Karpas-422 (cell line): ENCODE data around the gene TMEM212. TPM values are rescaled to one million over a fixed set of nuclear protein-coding genes. Genes with fewer than 3 reads are reported as not detected.

ENCODE experiments used
- DNase-seq: peaks from one replicate; pipeline ENCODE4 v3.0.0-alpha.2; 2015
- H2AFZ ChIP-seq: fragments of 200-600 bp; sonication (generic); 2 replicates; pipeline ENCODE4 v1.6.1; 2014; ENCODE audit warnings: antibody characterized with exemption, low read length, mixed read lengths
- H3K27ac ChIP-seq: fragments of 200-600 bp; sonication (generic); 2 replicates; pipeline ENCODE4 v1.5.1; 2014; ENCODE audit warnings: mild to moderate bottlenecking, low read length, moderate library complexity
- H3K27me3 ChIP-seq: fragments of 200-600 bp; sonication (generic); 2 replicates; pipeline ENCODE4 v1.6.1; 2014; ENCODE audit warnings: low read length, mixed read lengths
- H3K36me3 ChIP-seq: fragments of 200-600 bp; sonication (generic); 2 replicates; pipeline ENCODE4 v1.6.1; 2014; ENCODE audit warnings: low read length, mixed read lengths; ENCODE audit not compliant: insufficient read depth
- H3K4me1 ChIP-seq: fragments of 200-600 bp; sonication (generic); 2 replicates; pipeline ENCODE4 v1.6.1; 2014; ENCODE audit warnings: mild to moderate bottlenecking, low read length, mixed read lengths
- H3K4me2 ChIP-seq: fragments of 200-600 bp; sonication (generic); 2 replicates; pipeline ENCODE4 v1.6.1; 2014; ENCODE audit warnings: low read length, low read depth, mild to moderate bottlenecking; ENCODE audit not compliant: poor library complexity, severe bottlenecking
- H3K4me3 ChIP-seq: fragments of 200-600 bp; sonication (generic); 2 replicates; pipeline ENCODE4 v1.5.1; 2014; ENCODE audit warnings: mild to moderate bottlenecking, antibody characterized with exemption, low read length, mixed read lengths
- H3K79me2 ChIP-seq: fragments of 200-600 bp; sonication (generic); 2 replicates; pipeline ENCODE4 v1.6.1; 2014; ENCODE audit warnings: mild to moderate bottlenecking, low read length, mixed read lengths
- H3K9ac ChIP-seq: fragments of 200-600 bp; sonication (generic); 2 replicates; pipeline ENCODE4 v1.6.0; 2014; ENCODE audit warnings: low read length
- H3K9me2 ChIP-seq: fragments of 200-600 bp; sonication (generic), shearing (Covaris generic); replicated peaks from 2 replicates; pipeline ENCODE4 v1.6.0; 2014; ENCODE audit warnings: mild to moderate bottlenecking, low read length, moderate library complexity; ENCODE audit not compliant: insufficient read depth
- H3K9me3 ChIP-seq: fragments of 300-700, 200-600 bp; sonication (generic); 2 replicates; pipeline ENCODE4 v1.6.1; 2014; ENCODE audit warnings: low read length, mixed read lengths
- H4K20me1 ChIP-seq: fragments of 200-600 bp; sonication (generic); 2 replicates; pipeline ENCODE4 v1.6.1; 2014; ENCODE audit warnings: mild to moderate bottlenecking, antibody characterized with exemption, low read length, low read depth; ENCODE audit not compliant: insufficient read depth
- total RNA-seq: library from RNA; depleted of rRNA; stranded (reverse); fragments of >200 nt; shearing (Covaris generic); gene quantifications from 2 replicates; pipeline ENCODE4 v1.2.3, GENCODE V29; 2014; ENCODE audit warnings: low replicate concordance

Gene TMEM212
- total RNA-seq, 1 experiment from 2014 or later: not detected

GRCh38 chr3:171804618-171805389 lies 38.3 kb upstream of the TMEM212 start:
- no peaks in the 10 kb centered on the region for H3K79me2 ChIP-seq
- no peak overlapping the region for H3K27ac ChIP-seq
- no peak overlapping the region for H3K4me2 ChIP-seq
- H3K9ac ChIP-seq: no peak overlapping the region
- no peaks in the 10 kb centered on the region for H4K20me1 ChIP-seq
- H2AFZ ChIP-seq: no peak overlapping the region
- H3K36me3 ChIP-seq: no peaks in the 10 kb centered on the region
- no peaks in the 10 kb centered on the region for H3K9me2 ChIP-seq
- H3K4me3 ChIP-seq: no peak overlapping the region
- no peaks in the 10 kb centered on the region for H3K27me3 ChIP-seq
- H3K9me3 ChIP-seq: no peaks in the 10 kb centered on the region
- H3K4me1 ChIP-seq: no peaks in the 10 kb centered on the region
- DNase-seq: no peak

- no peak overlapping the region for H3K4me2 ChIP-seq
- H2AFZ ChIP-seq: no peak overlapping the region
- no peak overlapping the region for H3K9ac ChIP-seq
- H3K4me1 ChIP-seq: no peaks in the 10 kb centered on the region
- no peaks in the 10 kb centered on the region for H3K9me2 ChIP-seq
- no peak overlapping the region for H3K27ac ChIP-seq
- H3K36me3 ChIP-seq: no peaks in the 10 kb centered on the region
- H3K79me2 ChIP-seq: no peaks in the 10 kb centered on the region
- no peaks in the 10 kb centered on the region for H3K27me3 ChIP-seq
- H4K20me1 ChIP-seq: no peaks in the 10 kb centered on the region
- DNase-seq: no peak
- no peak overlapping the region for H3K4me3 ChIP-seq
- H3K9me3 ChIP-seq: no peaks in the 10 kb centered on the region
These were observed 37.5 kb upstream of the TMEM212 start for GRCh38 chr3:171805687-171806086.

- Histone ChIP-seq H3K4me2 (no peak overlapping the region), H3K27ac (no peak overlapping the region)
These were observed 36.7 kb upstream of the TMEM212 start for GRCh38 chr3:171806200-171807128.

GRCh38 chr3:171807129-171807675 lies 35.9 kb upstream of the TMEM212 start:
- Histone ChIP-seq H3K4me3 (no peak overlapping the region), H3K4me1 (no peaks in the 10 kb centered on the region), H3K9ac (no peak overlapping the region), H3K9me3 (no peaks in the 10 kb centered on the region), H3K9me2 (no peaks in the 10 kb centered on the region), H3K79me2 (no peaks in the 10 kb centered on the region), H3K36me3 (no peaks in the 10 kb centered on the region), H4K20me1 (no peaks in the 10 kb centered on the region), H3K27me3 (no peaks in the 10 kb centered on the region), H3K4me2 (no peak overlapping the region), H2AFZ (no peak overlapping the region), H3K27ac (no peak overlapping the region)
- no peak for DNase-seq

More at GRCh38 chr3:171806200-171807128, 36.7 kb upstream of the TMEM212 start:
- H3K4me1 ChIP-seq: no peaks in the 10 kb centered on the region
- no peaks in the 10 kb centered on the region for H3K9me2 ChIP-seq
- H2AFZ ChIP-seq: no peak overlapping the region
- H4K20me1 ChIP-seq: no peaks in the 10 kb centered on the region
- DNase-seq: no peak
- no peak overlapping the region for H3K9ac ChIP-seq
- H3K4me3 ChIP-seq: no peak overlapping the region
- no peaks in the 10 kb centered on the region for H3K27me3 ChIP-seq
- no peaks in the 10 kb centered on the region for H3K79me2 ChIP-seq
- no peaks in the 10 kb centered on the region for H3K9me3 ChIP-seq
- H3K36me3 ChIP-seq: no peaks in the 10 kb centered on the region

GRCh38 chr3:171807806-171808205 lies 35.3 kb upstream of the TMEM212 start:
- Histone ChIP-seq H2AFZ (no peak overlapping the region), H3K9me3 (no peaks in the 10 kb centered on the region), H3K4me1 (no peaks in the 10 kb centered on the region), H3K4me3 (no peak overlapping the region), H3K4me2 (no peak overlapping the region), H4K20me1 (no peaks in the 10 kb centered on the region), H3K36me3 (no peaks in the 10 kb centered on the region), H3K27ac (no peak overlapping the region), H3K27me3 (no peaks in the 10 kb centered on the region), H3K79me2 (no peaks in the 10 kb centered on the region), H3K9me2 (no peaks in the 10 kb centered on the region), H3K9ac (no peak overlapping the region)
- no peak for DNase-seq

- no peak overlapping the region for H2AFZ ChIP-seq
- no peaks in the 10 kb centered on the region for H3K27me3 ChIP-seq
- H3K4me1 ChIP-seq: no peaks in the 10 kb centered on the region
- no peak overlapping the region for H3K9ac ChIP-seq
- no peak overlapping the region for H3K4me3 ChIP-seq
- no peak overlapping the region for H3K27ac ChIP-seq
- no peaks in the 10 kb centered on the region for H3K36me3 ChIP-seq
- no peaks in the 10 kb centered on the region for H3K9me2 ChIP-seq
- H4K20me1 ChIP-seq: no peaks in the 10 kb centered on the region
- no peaks in the 10 kb centered on the region for H3K9me3 ChIP-seq
- DNase-seq: no peak
- no peak overlapping the region for H3K4me2 ChIP-seq
- no peaks in the 10 kb centered on the region for H3K79me2 ChIP-seq
These were observed 33.6 kb upstream of the TMEM212 start for GRCh38 chr3:171809611-171809860.

- Histone ChIP-seq H3K27ac (no peak within 1 kb of the TSS), H3K4me3 (no peak within 1 kb of the TSS), H3K36me3 (no peaks in the 10 kb centered on the region), H4K20me1 (no peaks in the 10 kb centered on the region), H3K9me3 (no peaks in the 10 kb centered on the region), H3K4me1 (no peaks in the 10 kb centered on the region), H3K79me2 (no peaks in the 10 kb centered on the region), H2AFZ (no peak within 1 kb of the TSS), H3K4me2 (no peak within 1 kb of the TSS), H3K9ac (no peak within 1 kb of the TSS), H3K9me2 (no peaks in the 10 kb centered on the region), H3K27me3 (no peaks in the 10 kb centered on the region)
- no peak for DNase-seq
These were observed 33.1 kb upstream of the TMEM212 start, which contains the start of gene PLD1 for GRCh38 chr3:171809861-171810628. PLD1 (minus strand) TSS chr3:171810483; CDS start chr3:171738051, 72,432 bp downstream.
